NB4 (cell line): ENCODE results near the gene RORB.

Experiments used
- CTCF ChIP-seq: IDR thresholded peaks from one replicate; pipeline ENCODE4 v1.5.1; 2012; ENCODE audit warnings: low read depth, low read length
- MAX ChIP-seq: IDR thresholded peaks from 2 replicates; pipeline ENCODE4 v1.6.1; 2011; ENCODE audit warnings: low read depth, low read length
- POLR2A ChIP-seq: IDR thresholded peaks from 2 replicates; pipeline ENCODE4 v1.6.1; 2011; ENCODE audit warnings: mild to moderate bottlenecking; ENCODE audit not compliant: insufficient read length; ENCODE audit errors: extremely low read depth

GRCh38 chr9:74729136-74729695, 232.1 kb downstream of the RORB start:
- TF ChIP-seq POLR2A (no peak), CTCF (no peak), MAX (no peak)
